Activated CD8-positive, alpha-beta memory T cell treated with anti-CD3 and anti-CD28 coated beads, Interleukin-2, amount 50 U/mL, for 24 hours (primary cell): ENCODE measurements around the gene NHP2.
"Not testable (repeated sequence)": the region's sequence is repeated elsewhere in the genome, so short reads cannot be mapped to it uniquely, and the experiment has no call there.

Experiments used
- DNase-seq: peaks from one replicate; pipeline ENCODE4 v3.0.0-alpha.2; 2020; ENCODE audit errors: extremely low read depth

Gene NHP2

DNA sequence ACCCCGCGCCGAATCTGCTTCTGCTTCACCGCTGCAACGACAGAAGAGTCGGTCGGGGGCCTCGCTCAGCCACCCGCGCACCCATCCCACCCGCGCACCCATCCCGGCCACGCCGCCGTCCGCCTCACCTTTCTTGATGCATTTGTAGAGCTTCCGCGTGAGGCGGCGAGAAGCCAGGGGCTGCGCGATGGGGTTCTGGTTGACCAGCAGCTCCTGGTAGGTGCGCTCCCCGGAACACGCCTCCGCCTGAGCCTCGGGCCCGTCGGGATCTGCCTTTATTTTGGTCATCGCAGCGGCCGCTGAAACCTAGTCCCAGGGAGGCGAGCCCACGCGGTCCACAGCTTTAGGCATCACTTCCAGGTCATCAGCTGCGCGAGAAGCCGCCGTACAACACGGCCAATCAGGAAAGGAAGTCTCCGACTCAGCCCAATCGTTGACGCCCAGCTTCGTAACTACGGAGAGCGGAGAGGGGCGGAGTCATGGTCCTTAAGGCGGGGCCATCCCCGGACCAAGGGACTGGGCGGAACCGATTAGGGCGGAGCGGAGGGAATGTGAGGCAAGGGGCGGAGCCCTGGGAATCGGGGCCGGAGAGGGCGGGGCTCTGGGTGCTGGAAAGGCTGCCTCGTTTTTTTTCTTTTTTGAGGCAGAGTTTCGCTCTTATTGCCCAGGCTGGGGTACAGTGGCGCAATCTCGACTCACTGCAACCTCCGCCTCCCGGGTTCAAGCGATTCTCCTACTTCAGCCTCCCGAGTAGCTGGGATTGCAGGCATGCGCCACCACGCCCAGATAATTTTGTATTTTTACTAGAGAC lies at the start of gene NHP2:
Gene NHP2 (minus strand): TSS at position 356 of the 811 bp plus-strand sequence. CDS start 68 bp downstream, at position 288.
- DNase-seq: peak; percentile 96

GRCh38 chr5:178202541-178202940 lies 48.9 kb upstream of the NHP2 start:
- DNase-seq: no peak

DNA sequence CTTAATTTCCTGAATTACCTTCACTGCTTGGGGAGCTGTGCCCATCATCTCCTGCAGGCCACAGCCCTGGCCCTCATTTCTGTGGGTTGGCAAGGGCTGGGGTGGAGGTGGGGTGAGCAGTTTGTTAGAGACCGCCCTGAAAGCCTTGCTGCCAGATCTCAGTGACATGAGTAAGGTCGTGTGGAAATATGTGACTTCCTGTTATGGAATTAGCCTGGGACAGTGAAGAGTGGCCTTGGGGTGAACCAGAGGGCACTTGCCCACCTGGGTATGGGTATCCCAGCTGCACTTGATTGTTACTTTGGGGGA lies 48.2 kb upstream of the NHP2 start:
- no peak for DNase-seq

- no peak for DNase-seq
Observed at GRCh38 chr5:178201221-178201926, 47.7 kb upstream of the NHP2 start.

- DNase-seq: no peak
Observed at GRCh38 chr5:178199581-178200434, 46.1 kb upstream of the NHP2 start.

DNA sequence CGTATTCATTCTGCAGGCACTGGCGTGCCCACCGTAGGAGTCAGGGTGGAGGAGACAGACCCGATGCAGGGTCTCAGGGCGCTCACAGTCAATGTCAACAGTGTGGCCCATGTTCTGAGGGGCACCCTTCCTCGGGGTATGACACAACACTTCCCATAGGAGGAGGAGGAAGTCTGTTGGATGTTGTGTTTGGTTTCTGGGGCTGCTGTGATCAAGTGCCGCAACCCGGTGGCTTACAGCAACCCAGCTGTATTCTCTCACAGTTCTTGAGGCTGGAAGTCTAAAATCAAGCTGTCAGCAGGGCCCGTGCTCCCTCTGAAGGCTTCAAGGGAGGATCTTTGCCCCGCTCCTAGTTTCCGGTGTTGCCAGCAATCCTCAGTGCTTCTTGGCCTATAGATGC lies 45.0 kb upstream of the NHP2 start:
- DNase-seq: no peak

GRCh38 chr5:178198151-178198550 lies 44.5 kb upstream of the NHP2 start:
- not testable (repeated sequence) for DNase-seq

GRCh38 chr5:178196986-178197385 lies 43.3 kb upstream of the NHP2 start:
- no peak for DNase-seq

DNA sequence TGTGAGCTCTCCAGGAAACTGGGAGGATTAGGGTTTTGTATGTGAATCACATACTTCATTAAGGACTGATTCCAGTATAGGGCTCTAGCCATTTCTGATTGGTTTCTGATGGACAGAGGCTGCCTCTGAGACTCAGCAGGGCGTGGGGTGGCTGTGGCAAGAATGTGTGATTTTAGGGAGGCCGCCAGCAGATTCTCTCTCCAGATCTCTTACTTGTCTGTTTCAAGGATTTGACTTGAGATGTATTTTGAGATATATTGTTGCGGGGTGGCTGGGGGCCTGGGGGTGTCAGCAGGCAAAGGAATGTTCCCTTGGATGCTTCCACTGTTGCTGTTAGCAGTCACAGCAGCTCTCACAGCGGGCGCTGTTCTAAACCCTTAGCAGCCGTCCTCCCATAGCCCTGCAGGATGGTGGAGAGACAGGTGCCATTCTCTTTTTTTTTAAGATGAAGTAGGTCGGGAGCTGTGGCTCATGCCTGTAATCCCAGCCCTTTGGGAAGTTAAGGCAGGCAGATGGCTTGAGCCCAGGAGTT lies 42.7 kb upstream of the NHP2 start:
- DNase-seq: no peak

- no peak for DNase-seq
Observed at GRCh38 chr5:178194026-178194425, 40.3 kb upstream of the NHP2 start.

DNA sequence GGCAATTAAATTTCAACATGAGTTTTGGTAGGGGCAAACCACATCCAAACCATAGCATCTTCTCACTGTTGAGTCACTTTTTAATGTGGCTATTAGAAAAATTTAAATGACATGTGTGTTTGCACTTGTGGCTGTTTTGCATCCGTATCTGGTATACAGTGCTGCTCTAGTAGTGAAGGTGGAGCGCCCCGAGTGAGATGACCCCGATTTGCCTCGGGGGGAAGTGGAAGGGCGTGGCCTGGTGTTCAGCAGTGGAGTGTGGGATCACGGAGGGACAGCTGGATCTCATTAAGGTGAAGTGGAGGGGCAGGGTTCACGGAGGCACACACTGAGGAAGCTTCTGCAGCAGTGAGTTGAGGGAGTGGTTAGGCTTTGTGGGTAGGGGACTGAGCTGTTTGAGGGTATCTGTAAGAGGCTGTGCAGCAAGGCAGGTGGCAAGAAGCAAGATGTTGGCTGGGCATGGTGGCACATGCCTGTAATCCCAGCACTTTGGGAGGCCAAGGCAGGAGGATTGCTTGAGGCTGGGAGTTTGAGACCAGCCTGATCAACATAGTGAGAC lies 39.6 kb upstream of the NHP2 start:
- DNase-seq: no peak

DNA sequence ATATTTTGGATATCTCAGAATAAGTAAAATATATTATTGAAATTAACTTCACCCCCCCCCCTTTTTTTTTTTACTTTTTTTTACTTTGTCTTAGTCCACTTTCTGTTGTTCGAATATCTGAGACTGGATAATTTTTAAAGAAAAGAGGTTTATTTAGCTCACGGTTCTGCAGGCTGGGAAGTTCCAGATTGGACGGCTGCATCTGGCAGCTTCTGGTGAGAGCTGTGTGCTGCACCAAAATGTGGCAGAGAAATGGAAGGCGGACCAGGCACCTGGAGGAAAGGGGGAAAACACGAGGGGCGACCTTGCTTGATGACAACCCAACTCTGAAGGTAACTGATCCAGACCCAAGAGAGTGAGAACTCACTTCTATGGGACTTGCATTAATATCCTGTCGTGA lies 39.1 kb upstream of the NHP2 start:
- no peak for DNase-seq

- DNase-seq: no peak
Observed at GRCh38 chr5:178192244-178192643, 38.6 kb upstream of the NHP2 start.

GRCh38 chr5:178191661-178192060 lies 38.0 kb upstream of the NHP2 start:
- no peak for DNase-seq

- DNase-seq: no peak
Observed at GRCh38 chr5:178189433-178189832, 35.7 kb upstream of the NHP2 start.

GRCh38 chr5:178187014-178187413 lies 33.3 kb upstream of the NHP2 start, which contains the start of gene GMCL2:
Gene GMCL2, minus strand, starts transcription at chr5:178187371. Its CDS starts 72 bp downstream, at chr5:178187299.
- DNase-seq: no peak

- no peak for DNase-seq
Observed at GRCh38 chr5:178186427-178186826, 32.7 kb upstream of the NHP2 start.

DNA sequence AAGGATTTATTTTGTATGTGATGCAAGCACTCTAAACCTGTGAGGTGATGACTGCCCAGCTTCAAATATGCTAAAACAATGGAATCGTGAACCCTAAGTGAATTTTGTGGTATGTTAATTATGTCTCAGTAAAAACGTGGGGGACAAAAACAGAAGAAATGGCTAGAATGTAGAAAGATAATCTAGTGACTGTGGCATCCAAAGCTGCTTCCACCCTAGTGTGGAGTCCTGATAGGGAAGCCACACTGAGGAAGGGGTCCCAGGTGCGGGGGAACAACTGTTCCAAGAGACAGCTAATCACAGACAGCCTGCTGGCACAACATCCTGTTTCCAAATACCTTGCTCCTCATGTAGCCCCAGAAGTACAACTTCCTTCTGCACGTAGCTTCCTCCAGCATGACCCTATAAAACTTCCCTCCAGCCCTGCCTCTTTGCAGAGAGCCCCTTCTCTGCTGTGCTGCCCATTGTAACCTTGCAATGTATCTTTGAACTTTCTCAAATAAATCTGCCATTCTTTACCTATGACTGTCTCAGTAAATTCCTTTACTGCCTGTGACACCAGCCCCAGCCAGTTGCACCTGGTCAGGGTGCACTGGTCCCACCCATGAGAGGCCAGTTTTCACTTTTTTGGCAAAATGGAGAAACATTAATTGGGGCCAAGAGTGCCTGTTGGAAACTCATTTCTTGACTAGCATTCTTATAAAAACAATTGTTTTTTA lies 28.6 kb upstream of the NHP2 start:
- DNase-seq: no peak

GRCh38 chr5:178180141-178180863 lies 26.6 kb upstream of the NHP2 start:
- no peak for DNase-seq

DNA sequence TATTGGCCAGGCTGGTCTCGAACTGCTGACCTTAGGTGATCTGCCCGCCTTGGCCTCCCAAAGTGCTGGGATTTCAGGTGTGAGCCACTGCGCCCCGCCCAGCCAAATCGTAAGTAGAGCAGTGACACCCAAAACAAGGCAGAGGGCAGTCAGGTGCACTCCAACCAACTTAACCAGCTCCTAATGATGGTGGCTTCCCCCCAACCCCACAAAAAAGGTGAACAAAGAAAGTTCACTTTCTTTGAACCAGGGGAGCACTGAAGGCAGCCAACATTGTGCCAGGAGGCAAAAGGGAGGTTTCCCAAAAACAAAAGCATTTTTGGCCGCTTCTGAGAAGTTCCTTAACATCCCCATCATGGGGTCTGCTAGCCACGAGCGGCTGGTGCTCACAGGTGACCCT lies 23.9 kb upstream of the NHP2 start:
- no peak for DNase-seq
